GM23338 (cell line): ENCODE measurements around the gene SEMA3C. TPM values are rescaled to one million over a fixed set of nuclear protein-coding genes. Genes with fewer than 3 reads are reported as not detected.

Experiments
- ATAC-seq: fragments of 200-7000 bp; cut with Tn5 transposase; 3 replicates; pipeline ENCODE4 v1.9.1; 2020
- DNase-seq: peaks from one replicate; pipeline ENCODE4 v3.0.0-alpha.2; 2015; ENCODE audit warnings: low spot score
- H2AFZ ChIP-seq: fragments of 200-600 bp; sonication (generic); 2 replicates; pipeline ENCODE4 v1.8.0; 2016; ENCODE audit warnings: antibody characterized with exemption, mild to moderate bottlenecking, moderate library complexity
- H3F3A ChIP-seq: fragments of 200-600 bp; sonication (generic); replicated peaks from 2 replicates; pipeline ENCODE4 v1.8.0; 2017; ENCODE audit warnings: antibody characterized with exemption, mixed run types, low read depth
- H3K27ac ChIP-seq: fragments of 200-600 bp; sonication (generic); 2 replicates; pipeline ENCODE4 v1.6.1; 2016; ENCODE audit warnings: low read depth
- H3K27me3 ChIP-seq: fragments of 200-600 bp; sonication (generic); 2 replicates; pipeline ENCODE4 v1.8.0; 2016; ENCODE audit warnings: mild to moderate bottlenecking, mixed run types, moderate library complexity; ENCODE audit not compliant: insufficient read depth
- H3K36me3 ChIP-seq: fragments of 200-600 bp; sonication (generic); 2 replicates; pipeline ENCODE4 v1.8.0; 2016; ENCODE audit warnings: mild to moderate bottlenecking; ENCODE audit not compliant: insufficient read depth
- H3K4me1 ChIP-seq: fragments of 200-600 bp; sonication (generic); 2 replicates; pipeline ENCODE4 v1.8.0; 2016; ENCODE audit warnings: mild to moderate bottlenecking, moderate library complexity; ENCODE audit not compliant: insufficient read depth
- H3K4me2 ChIP-seq: fragments of 200-600 bp; sonication (generic); 2 replicates; pipeline ENCODE4 v1.7.1; 2017; ENCODE audit warnings: mixed run types
- H3K4me3 ChIP-seq: fragments of 200-600 bp; sonication (generic); 2 replicates; pipeline ENCODE4 v1.6.1; 2016; ENCODE audit warnings: mixed run types
- H3K79me2 ChIP-seq: fragments of 200-600 bp; sonication (generic); replicated peaks from 2 replicates; pipeline ENCODE4 v1.8.0; 2017; ENCODE audit warnings: mild to moderate bottlenecking; ENCODE audit not compliant: insufficient read depth
- H3K9me2 ChIP-seq: fragments of 200-600 bp; sonication (generic); 2 replicates; pipeline ENCODE4 v1.8.0; 2017; ENCODE audit not compliant: insufficient read depth
- H4K20me1 ChIP-seq: fragments of 200-600 bp; sonication (generic); replicated peaks from 2 replicates; pipeline ENCODE4 v1.8.0; 2017; ENCODE audit warnings: mild to moderate bottlenecking; ENCODE audit not compliant: insufficient read depth
- H3K27ac Mint-ChIP-seq: 2 replicates; pipeline ENCODE4 v1.8.0; 2020; ENCODE audit warnings: inconsistent platforms, mild to moderate bottlenecking, moderate library complexity, mixed read lengths
- H3K27me3 Mint-ChIP-seq: 3 replicates; pipeline ENCODE4 v1.8.0; 2022; ENCODE audit warnings: low read depth, mild to moderate bottlenecking, moderate library complexity, mixed read lengths, inconsistent platforms; ENCODE audit not compliant: insufficient read depth, poor library complexity
- H3K36me3 Mint-ChIP-seq: 3 replicates; pipeline ENCODE4 v1.8.0; 2021; ENCODE audit warnings: low read depth, mild to moderate bottlenecking, inconsistent platforms, moderate library complexity, mixed read lengths
- H3K4me1 Mint-ChIP-seq: 3 replicates; pipeline ENCODE4 v1.8.0; 2020; ENCODE audit warnings: mild to moderate bottlenecking, inconsistent platforms, mixed read lengths
- H3K4me3 Mint-ChIP-seq: 3 replicates; pipeline ENCODE4 v1.8.0; 2021; ENCODE audit warnings: moderate library complexity, mild to moderate bottlenecking, inconsistent platforms, mixed read lengths
- H3K9me3 Mint-ChIP-seq: 3 replicates; pipeline ENCODE4 v1.8.0; 2020; ENCODE audit warnings: moderate library complexity, mild to moderate bottlenecking, inconsistent platforms, mixed read lengths
- CREB1 ChIP-seq: fragments of 250-450 bp; sonication (Bioruptor Pico); IDR thresholded peaks from 2 replicates; pipeline ENCODE4 v1.5.0; 2020; ENCODE audit warnings: low read depth, mild to moderate bottlenecking, moderate library complexity
- ETS1 ChIP-seq: IDR thresholded peaks from 2 replicates; pipeline ENCODE4 v1.6.1; 2016; ENCODE audit warnings: antibody characterized with exemption
- EZH2 ChIP-seq: fragments of 200-600 bp; sonication (generic); IDR thresholded peaks from one replicate; pipeline ENCODE4 v1.8.0; 2017; ENCODE audit warnings: antibody characterized with exemption, mild to moderate bottlenecking, low read depth; ENCODE audit not compliant: unreplicated experiment
- EZH2phosphoT487 ChIP-seq: fragments of 200-600 bp; sonication (generic); IDR thresholded peaks from one replicate; pipeline ENCODE4 v1.8.1; 2018; ENCODE audit warnings: antibody characterized with exemption; ENCODE audit not compliant: unreplicated experiment
- JUNB ChIP-seq: IDR thresholded peaks from one replicate; pipeline ENCODE4 v1.6.1; 2016; ENCODE audit warnings: antibody characterized with exemption; ENCODE audit not compliant: unreplicated experiment
- NANOG ChIP-seq: IDR thresholded peaks from 2 replicates; pipeline ENCODE4 v1.6.1; 2016; ENCODE audit warnings: antibody characterized with exemption, borderline replicate concordance
- POLR2AphosphoS5 ChIP-seq: IDR thresholded peaks from 2 replicates; pipeline ENCODE4 v1.6.1; 2016; ENCODE audit warnings: antibody characterized with exemption, low read depth
- ZNF114 ChIP-seq: fragments of 250-450 bp; sonication (Bioruptor Pico); IDR thresholded peaks from 2 replicates; pipeline ENCODE4 v1.5.0; 2020; ENCODE audit warnings: mild to moderate bottlenecking, moderate library complexity
- ZNF331 ChIP-seq: fragments of 250-450 bp; sonication (Bioruptor Pico); IDR thresholded peaks from 2 replicates; pipeline ENCODE4 v1.5.0; 2020; ENCODE audit warnings: low read depth, mild to moderate bottlenecking, moderate library complexity
- polyA plus RNA-seq: library from polyadenylated mRNA; unstranded; fragments of >200 nt; fragmentation: Nextera tagmentation; extraction: Ambion mirVana; gene quantifications from 2 replicates; pipeline ENCODE4 v1.2.1, GENCODE V29; 2016
- total RNA-seq: library from RNA; depleted of rRNA; stranded (reverse); fragments of >200 nt; shearing (Covaris generic); gene quantifications from 2 replicates; pipeline ENCODE4 v1.2.3, GENCODE V29; 2014
- TF ChIP-seq, protein P1 (sequence below): IDR thresholded peaks from one replicate; pipeline ENCODE4 v1.6.1; 2018; ENCODE audit warnings: antibody characterized with exemption; ENCODE audit not compliant: unreplicated experiment

The SEMA3C gene
- total and polyA plus RNA-seq, 2 experiments from 2014 or later: 1.0 to 3.5 TPM

DNA sequence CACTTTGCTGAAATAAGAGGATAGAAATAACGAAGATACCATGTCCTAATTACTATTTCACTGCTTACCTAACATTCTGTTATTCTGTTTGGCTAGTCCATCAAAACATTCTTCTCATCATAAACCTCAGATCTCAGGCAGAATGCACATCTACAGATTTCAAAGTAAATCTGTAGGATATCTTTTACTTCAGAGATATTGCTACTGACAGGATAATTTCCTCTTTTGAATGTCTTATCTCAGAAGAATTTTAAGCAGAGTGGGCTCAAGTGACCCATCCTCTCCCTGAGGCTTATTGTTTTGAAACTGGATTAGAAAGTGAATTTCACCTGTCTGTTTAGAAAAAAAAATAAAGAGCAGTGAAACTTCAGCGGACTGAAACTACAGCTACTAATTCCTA, 83.6 kb downstream of the SEMA3C start:
- peaks cover 2% of the 10 kb centered on the region; the same call in 2 of the 3 replicates for H3K4me1 Mint-ChIP-seq
- no peak for TF ChIP-seq NANOG
- TF ChIP-seq ETS1: no peak
- no peak for TF ChIP-seq EZH2phosphoT487
- no peak for TF ChIP-seq ZNF114 (CRISPR knock-in tag)
- no peak for TF ChIP-seq EZH2
- no peak overlapping the region for H3K27ac ChIP-seq

GRCh38 chr7:80833289-80834268, 85.3 kb downstream of the SEMA3C start:
- Mint-ChIP-seq H3K36me3 (no peaks in the 10 kb centered on the region), H3K9me3 (no peaks in the 10 kb centered on the region), H3K27ac (no peak overlapping the region), H3K27me3 (no peaks in the 10 kb centered on the region), H3K4me3 (no peak overlapping the region), H3K4me1 (peaks cover 2% of the 10 kb centered on the region; the same call in 2 of the 3 replicates)
- TF ChIP-seq ETS1 (no peak), CREB1 (CRISPR knock-in tag) (0 out of 2 replicates have a peak, but pooled peaks have one; percentile 17)
- Histone ChIP-seq H3K4me2 (no peak overlapping the region), H3F3A (no peaks in the 10 kb centered on the region), H3K4me3 (no peak overlapping the region), H3K27me3 (no peaks in the 10 kb centered on the region), H3K79me2 (no peaks in the 10 kb centered on the region), H3K27ac (no peak overlapping the region), H3K4me1 (no peaks in the 10 kb centered on the region), H2AFZ (no peak overlapping the region), H4K20me1 (no peaks in the 10 kb centered on the region), H3K36me3 (no peaks in the 10 kb centered on the region), H3K9me2 (no peaks in the 10 kb centered on the region)
- no peak for DNase-seq
- no peak for ATAC-seq

More for the DNA sequence above, 83.6 kb downstream of the SEMA3C start:
- Histone ChIP-seq H3K4me2 (no peak overlapping the region), H3K9me2 (no peaks in the 10 kb centered on the region), H3F3A (no peaks in the 10 kb centered on the region), H3K4me3 (no peak overlapping the region), H3K79me2 (no peaks in the 10 kb centered on the region), H4K20me1 (no peaks in the 10 kb centered on the region), H3K27me3 (no peaks in the 10 kb centered on the region), H3K36me3 (no peaks in the 10 kb centered on the region), H2AFZ (no peak overlapping the region), H3K4me1 (no peaks in the 10 kb centered on the region)
- no peaks in the 10 kb centered on the region for H3K36me3 Mint-ChIP-seq
- H3K27ac Mint-ChIP-seq: no peak overlapping the region
- no peaks in the 10 kb centered on the region for H3K9me3 Mint-ChIP-seq
- H3K27me3 Mint-ChIP-seq: no peaks in the 10 kb centered on the region
- H3K4me3 Mint-ChIP-seq: no peak overlapping the region
- ATAC-seq (no peak), DNase-seq (no peak)

DNA sequence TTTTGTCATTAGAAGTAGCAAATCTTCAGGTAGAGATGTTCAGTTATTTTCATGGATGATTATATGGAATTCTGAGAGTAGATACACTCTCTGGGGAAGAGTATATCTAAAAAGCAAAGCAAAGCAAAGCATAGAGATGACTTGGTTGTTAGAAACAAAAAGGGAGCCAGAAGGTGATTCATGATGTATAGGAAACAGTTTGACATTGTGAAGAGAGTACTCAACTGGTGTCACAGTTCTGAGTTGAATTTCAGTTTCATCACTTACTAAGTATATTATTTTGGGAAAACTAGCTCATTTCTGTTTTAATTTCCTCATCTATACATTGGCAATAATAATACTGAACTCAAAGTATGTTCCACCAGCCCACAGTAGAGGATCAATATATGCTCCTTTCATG, 86.8 kb downstream of the SEMA3C start:
- Histone ChIP-seq H3K4me2 (no peak overlapping the region), H4K20me1 (no peaks in the 10 kb centered on the region), H3F3A (no peaks in the 10 kb centered on the region), H3K36me3 (no peaks in the 10 kb centered on the region), H3K27me3 (no peaks in the 10 kb centered on the region), H3K27ac (no peak overlapping the region), H3K4me1 (no peaks in the 10 kb centered on the region), H2AFZ (no peak overlapping the region), H3K4me3 (no peak overlapping the region), H3K79me2 (no peaks in the 10 kb centered on the region), H3K9me2 (no peaks in the 10 kb centered on the region)
- no peak for ATAC-seq
- Mint-ChIP-seq H3K27me3 (no peaks in the 10 kb centered on the region), H3K4me1 (peaks cover 2% of the 10 kb centered on the region; the same call in 2 of the 3 replicates), H3K9me3 (no peaks in the 10 kb centered on the region), H3K4me3 (no peak overlapping the region), H3K27ac (no peak overlapping the region), H3K36me3 (no peaks in the 10 kb centered on the region)
- DNase-seq: no peak
- TF ChIP-seq ZNF331: no peak
- no peak for TF ChIP-seq EZH2phosphoT487
- TF ChIP-seq ETS1: no peak
- TF ChIP-seq, protein P1, sequence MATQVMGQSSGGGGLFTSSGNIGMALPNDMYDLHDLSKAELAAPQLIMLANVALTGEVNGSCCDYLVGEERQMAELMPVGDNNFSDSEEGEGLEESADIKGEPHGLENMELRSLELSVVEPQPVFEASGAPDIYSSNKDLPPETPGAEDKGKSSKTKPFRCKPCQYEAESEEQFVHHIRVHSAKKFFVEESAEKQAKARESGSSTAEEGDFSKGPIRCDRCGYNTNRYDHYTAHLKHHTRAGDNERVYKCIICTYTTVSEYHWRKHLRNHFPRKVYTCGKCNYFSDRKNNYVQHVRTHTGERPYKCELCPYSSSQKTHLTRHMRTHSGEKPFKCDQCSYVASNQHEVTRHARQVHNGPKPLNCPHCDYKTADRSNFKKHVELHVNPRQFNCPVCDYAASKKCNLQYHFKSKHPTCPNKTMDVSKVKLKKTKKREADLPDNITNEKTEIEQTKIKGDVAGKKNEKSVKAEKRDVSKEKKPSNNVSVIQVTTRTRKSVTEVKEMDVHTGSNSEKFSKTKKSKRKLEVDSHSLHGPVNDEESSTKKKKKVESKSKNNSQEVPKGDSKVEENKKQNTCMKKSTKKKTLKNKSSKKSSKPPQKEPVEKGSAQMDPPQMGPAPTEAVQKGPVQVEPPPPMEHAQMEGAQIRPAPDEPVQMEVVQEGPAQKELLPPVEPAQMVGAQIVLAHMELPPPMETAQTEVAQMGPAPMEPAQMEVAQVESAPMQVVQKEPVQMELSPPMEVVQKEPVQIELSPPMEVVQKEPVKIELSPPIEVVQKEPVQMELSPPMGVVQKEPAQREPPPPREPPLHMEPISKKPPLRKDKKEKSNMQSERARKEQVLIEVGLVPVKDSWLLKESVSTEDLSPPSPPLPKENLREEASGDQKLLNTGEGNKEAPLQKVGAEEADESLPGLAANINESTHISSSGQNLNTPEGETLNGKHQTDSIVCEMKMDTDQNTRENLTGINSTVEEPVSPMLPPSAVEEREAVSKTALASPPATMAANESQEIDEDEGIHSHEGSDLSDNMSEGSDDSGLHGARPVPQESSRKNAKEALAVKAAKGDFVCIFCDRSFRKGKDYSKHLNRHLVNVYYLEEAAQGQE: no peak
- TF ChIP-seq JUNB: no peak
- TF ChIP-seq POLR2AphosphoS5: no peak
- TF ChIP-seq CREB1 (CRISPR knock-in tag): no peak
- TF ChIP-seq ZNF114 (CRISPR knock-in tag): no peak
